NCI-H1092 treated with DMSO at 0.1 percent for 48 hours (cell line): ENCODE measurements around the gene PAQR7.

Source experiments
- DNase-seq: peaks from one replicate; lab custom pipeline; 2025; lab: John Stamatoyannopoulos, UW

PAQR7 gene

GRCh38 chr1:25873120-25873519, 2.4 kb downstream of the PAQR7 start:
- DNase-seq: no peak

DNA sequence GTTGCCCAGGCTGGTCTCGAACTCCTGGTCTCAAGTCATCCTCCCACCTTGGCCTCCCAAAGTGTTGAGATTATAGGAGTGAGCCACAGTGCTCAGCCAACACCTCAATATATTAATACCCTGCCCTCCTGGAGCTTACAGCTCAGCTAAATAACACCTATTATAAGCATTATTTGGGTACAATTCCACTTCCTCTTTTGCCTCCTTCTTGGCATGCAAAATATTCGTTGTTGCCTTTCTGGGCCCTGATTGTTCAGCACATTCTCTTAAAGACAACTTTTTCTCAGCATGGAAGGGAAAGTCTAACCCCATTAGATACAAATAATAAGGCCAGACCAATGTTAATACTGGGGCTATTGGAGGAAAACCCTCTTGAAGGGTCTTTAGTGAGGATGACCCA, 2.8 kb downstream of the PAQR7 start:
- DNase-seq: no peak

- DNase-seq: no peak
Observed at GRCh38 chr1:25871704-25872494, 3.6 kb downstream of the PAQR7 start.

- no peak for DNase-seq
Observed at GRCh38 chr1:25871086-25871703, 4.3 kb downstream of the PAQR7 start.

DNA sequence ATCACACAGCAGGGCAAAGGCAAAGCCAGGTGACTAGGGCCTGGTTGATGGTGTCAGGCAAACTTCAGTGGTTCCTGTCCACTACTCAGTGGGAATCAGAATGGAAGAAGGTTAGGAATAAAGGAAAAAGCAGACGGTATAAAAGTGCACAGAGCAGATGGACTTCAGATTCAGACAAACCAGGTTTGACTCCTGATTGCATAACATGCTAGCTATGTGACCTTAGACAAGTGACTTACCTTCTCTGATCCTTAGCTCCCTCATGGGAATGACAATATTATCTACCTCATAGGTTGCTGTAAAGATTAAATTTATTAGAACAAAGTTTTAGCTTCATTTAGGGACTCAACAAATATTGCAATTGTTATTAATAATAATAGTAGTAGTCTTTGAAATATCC, 4.9 kb downstream of the PAQR7 start:
- no peak for DNase-seq

- DNase-seq: no peak
Observed at GRCh38 chr1:25869909-25870606, 5.5 kb downstream of the PAQR7 start.

DNA sequence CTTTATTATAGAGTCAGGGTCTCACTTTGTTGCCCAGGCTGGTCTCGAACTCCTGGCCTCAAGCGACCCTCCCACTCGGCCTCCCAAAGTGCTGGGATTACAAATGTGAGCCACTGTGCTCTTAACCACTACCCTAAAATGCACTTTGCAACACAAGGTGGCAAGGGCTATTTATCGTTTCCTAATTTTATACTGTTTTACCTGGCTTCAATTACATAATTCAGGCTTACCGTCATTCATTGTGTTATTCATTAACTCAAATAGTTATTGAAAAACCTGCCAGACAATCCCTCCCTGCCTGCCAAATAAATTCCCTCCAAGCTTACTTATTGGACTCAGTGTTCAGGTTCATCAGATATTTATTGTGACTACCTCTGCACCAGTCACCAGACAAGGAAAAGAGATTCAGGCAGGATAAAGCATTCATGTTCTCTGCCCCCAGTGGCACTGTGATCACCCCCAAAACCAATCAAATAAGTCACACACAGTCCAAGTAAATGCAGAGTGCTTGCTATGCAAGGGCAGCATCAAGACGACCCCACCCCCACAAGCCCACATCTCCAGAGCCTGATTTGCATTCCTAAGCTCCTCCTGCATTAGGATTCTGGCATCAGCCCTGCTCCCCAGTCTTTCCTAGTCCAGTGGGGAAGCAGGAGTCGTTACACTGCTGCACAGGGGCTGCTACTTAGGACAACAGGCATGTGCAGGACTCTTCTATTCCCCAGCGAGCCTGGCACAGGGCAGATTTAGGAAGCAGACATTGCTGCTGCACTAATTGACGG, 8.1 kb downstream of the PAQR7 start:
- no peak for DNase-seq

GRCh38 chr1:25866288-25866687, 9.2 kb downstream of the PAQR7 start:
- DNase-seq: no peak

DNA sequence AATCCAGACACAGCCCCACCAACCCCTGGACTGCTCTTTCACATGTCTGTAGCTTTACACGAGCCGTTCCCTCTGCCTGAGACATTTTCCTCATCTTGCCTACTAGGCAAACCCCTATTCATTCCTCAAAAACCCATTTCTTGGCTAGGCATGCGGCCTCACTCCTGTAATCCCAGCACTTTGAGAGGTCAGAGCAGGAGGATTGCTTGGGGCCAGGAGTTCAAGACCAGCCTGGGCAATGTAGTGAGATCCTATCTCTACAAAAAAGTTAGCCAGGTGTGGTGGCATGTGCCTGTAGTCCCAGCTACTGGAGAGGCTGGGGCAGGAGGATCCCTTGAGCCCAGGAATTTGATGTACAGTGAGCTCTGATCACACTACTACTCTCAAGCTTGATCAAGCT, 11.1 kb downstream of the PAQR7 start:
- no peak for DNase-seq

DNA sequence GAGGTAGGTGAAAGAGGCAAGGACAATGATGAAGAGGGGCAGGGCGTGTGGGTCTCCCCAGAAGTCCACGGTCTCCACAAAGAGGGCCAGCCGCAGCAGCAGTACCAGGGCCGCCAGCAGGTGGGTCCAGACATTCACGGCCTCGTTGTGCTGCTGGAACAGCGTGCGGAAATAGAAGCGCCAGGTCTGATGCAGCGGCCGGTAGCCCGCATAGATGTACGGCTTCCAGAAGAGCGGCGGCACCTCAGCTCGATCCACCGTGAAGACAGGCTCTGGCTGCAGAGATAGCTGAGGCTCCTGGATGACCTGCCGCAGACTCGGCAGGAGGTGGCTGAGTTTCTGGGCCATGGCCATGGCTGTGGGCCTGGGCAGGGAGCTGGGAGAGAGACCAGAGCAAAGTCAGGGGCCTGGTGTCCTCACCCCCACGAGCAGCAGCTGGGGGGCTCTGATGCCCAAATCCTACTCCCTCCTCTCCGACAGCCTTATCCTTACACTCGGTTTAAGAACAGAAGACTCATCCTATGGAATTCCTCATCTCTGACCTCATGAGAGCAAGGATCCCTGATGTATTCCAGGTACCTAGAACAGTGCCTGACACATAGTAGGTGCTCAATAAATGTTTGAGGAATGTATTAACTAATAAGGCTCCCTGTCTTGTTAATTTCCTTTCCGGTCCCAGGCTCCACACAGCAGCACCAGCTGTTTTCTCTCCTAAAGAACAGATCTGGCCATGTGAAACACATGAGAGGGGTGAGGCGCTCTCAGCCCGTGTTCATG, 11.8 kb downstream of the PAQR7 start:
- DNase-seq: no peak

- DNase-seq: no peak
Observed at GRCh38 chr1:25862785-25863485, 12.6 kb downstream of the PAQR7 start.

GRCh38 chr1:25861316-25862286, 13.9 kb downstream of the PAQR7 start:
- no peak for DNase-seq

GRCh38 chr1:25858906-25859789, 16.4 kb downstream of the PAQR7 start, which contains the start of gene AUNIP:
AUNIP (minus strand) TSS chr1:25859457; CDS start chr1:25859357, 100 bp downstream.
- peak; percentile 79 for DNase-seq

GRCh38 chr1:25858494-25858893, 17.0 kb downstream of the PAQR7 start:
- DNase-seq: no peak

DNA sequence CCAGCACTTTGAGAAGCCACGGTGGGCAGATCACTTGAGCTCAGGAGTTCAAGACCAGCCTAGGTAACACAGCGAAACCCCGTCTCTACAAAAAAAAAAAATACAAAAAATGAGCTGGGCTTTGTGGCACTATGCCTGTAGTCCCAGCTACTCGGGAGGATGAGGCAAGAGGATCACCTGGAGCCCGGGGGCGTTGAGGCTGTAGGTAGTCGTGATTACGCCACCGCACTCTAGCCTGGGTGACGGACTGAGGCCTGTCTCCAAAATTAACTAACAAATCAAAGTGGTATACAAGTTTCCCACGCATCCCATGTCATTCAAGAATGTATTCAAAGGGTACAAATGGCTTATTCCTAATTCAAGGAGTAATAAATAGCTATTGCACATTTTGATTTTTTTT, 18.7 kb downstream of the PAQR7 start:
- DNase-seq: no peak

GRCh38 chr1:25854554-25854953, 21.0 kb downstream of the PAQR7 start:
- peak; percentile 90 for DNase-seq

DNA sequence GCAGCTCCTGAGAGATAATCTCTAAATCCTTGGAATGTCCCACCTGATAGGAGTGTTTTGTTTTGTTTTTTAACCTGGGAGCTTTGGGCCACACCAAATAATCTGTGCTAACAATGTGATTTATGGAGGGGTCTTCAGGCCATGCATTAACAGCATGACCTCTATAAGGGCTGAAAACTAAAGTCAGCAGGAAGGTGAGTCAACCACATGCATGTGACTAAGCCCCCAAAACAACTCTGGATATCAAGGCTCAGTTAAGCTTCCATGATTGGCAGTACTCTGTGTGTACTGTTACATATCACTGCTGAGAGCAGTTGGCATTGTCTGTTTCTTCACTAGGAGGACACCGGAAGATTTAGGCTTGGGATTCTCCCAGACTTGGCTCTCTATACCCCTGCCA, 27.0 kb downstream of the PAQR7 start:
- DNase-seq: no peak

DNA sequence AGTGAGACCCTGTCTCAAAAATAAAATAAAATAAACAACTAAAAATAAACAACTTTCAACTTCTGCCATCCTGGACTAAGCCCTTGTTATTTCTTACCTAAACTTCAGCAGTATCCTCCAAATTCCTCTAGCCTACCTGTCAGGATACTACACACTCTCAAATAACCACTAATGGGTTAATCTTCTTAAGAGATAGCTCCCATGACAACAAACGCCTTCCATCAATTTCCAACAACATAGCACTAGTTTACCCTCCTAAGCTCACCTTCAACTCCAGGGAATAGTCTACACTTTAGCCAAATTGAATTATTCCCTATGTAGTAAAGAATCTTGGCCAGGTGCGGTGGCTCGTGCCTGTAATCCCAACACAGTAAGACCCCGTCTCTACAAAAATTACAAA, 27.6 kb downstream of the PAQR7 start:
- no peak for DNase-seq

DNA sequence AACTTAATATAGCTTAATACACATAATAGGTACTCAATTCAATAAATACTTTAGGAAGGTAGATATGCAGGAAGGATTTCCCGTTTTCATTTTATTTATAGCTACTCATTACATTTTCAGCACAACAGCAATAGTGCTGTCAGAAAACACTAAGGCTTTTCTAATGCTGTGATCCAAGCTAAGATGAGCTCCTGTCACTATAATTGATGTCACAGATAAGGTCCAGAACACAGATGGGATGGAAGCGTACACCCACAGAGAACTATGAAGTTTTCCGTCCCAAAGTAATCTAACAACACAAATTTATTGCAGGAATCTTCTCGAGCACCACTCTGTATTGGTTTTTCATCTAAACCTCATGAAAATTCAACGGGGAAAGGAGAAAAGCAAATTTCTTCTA, 29.8 kb downstream of the PAQR7 start:
- DNase-seq: no peak
